Measurements from ENCODE around the gene RCAN2. TPM values are rescaled to one million over a fixed set of nuclear protein-coding genes. Genes with fewer than 3 reads are reported as not detected.

The RCAN2 gene
- total RNA-seq, 2 experiments from 2014 or later = not detected

DNA sequence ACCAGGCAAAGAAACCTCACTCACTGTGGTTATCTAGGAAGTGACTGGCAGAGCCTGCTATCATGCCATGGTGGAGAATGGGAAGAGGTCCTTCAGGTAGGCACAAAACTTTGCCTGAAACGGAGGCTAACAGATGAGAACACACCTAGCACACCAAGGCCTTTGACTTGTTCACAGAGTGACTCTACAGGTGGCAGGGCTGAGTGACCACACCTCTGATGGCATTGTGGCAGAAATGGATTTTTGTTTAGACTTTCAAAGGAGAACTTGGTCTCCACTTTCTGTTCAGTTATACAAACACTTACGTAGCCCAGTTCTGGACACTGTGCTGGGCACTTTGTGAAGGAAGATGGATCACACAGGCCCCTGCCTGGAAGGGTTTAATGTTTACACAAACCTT is 204.2 kb downstream of the RCAN2 start:
- TF ChIP-seq EZH2phosphoT487 (IDR thresholded peaks at IDR 0.05; ENCODE audit: borderline replicate concordance, low read depth, low read length) = no peak
- TF ChIP-seq, protein P1, sequence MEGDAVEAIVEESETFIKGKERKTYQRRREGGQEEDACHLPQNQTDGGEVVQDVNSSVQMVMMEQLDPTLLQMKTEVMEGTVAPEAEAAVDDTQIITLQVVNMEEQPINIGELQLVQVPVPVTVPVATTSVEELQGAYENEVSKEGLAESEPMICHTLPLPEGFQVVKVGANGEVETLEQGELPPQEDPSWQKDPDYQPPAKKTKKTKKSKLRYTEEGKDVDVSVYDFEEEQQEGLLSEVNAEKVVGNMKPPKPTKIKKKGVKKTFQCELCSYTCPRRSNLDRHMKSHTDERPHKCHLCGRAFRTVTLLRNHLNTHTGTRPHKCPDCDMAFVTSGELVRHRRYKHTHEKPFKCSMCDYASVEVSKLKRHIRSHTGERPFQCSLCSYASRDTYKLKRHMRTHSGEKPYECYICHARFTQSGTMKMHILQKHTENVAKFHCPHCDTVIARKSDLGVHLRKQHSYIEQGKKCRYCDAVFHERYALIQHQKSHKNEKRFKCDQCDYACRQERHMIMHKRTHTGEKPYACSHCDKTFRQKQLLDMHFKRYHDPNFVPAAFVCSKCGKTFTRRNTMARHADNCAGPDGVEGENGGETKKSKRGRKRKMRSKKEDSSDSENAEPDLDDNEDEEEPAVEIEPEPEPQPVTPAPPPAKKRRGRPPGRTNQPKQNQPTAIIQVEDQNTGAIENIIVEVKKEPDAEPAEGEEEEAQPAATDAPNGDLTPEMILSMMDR (conservative IDR thresholded peaks at IDR 0.05; ENCODE audit: low read length) = no peak
- no peak for DNase-seq (ENCODE audit: low spot score)
- Histone ChIP-seq H2AFZ (ENCODE audit: low read length) (no peak overlapping the region), H3K79me2 (ENCODE audit: insufficient read depth, low read depth, low read length) (no peaks in the 10 kb centered on the region), H3K36me3 (ENCODE audit: insufficient read depth, low read length) (no peaks in the 10 kb centered on the region), H3K27ac (ENCODE audit: low read depth, low read length, poor library complexity, severe bottlenecking) (no peak overlapping the region), H3K4me1 (ENCODE audit: insufficient read depth, low read length, poor library complexity, severe bottlenecking) (no peaks in the 10 kb centered on the region), H4K20me1 (ENCODE audit: insufficient read depth, low read length) (no peaks in the 10 kb centered on the region), H3K4me2 (ENCODE audit: low read length) (no peak overlapping the region), H3K9me2 (ENCODE audit: insufficient read depth, low read length) (no peaks in the 10 kb centered on the region), H3K4me3 (ENCODE audit: low read depth, low read length, poor library complexity, severe bottlenecking) (no peak overlapping the region), H3K9me3 (ENCODE audit: low read length) (no peaks in the 10 kb centered on the region)
- ChIA-PET POLR2A (interaction anchor here (0.6 kb wide), 1 partner anchor 222 kb away, joined by 3 read pairs; no protein-coding TSS in a partner anchor), CTCF (ENCODE audit: unreplicated experiment) (no interaction called here)
- no TSS peak for BruUV-seq (replicated peaks)
- intact Hi-C loops (cut with micrococcal nuclease; ENCODE audit: unreplicated experiment) = no loop called here

- Histone ChIP-seq H3K9me3 (ENCODE audit: low read length) (no peaks in the 10 kb centered on the region), H3K79me2 (ENCODE audit: insufficient read depth, low read depth, low read length) (no peaks in the 10 kb centered on the region), H3K36me3 (ENCODE audit: insufficient read depth, low read length) (no peaks in the 10 kb centered on the region), H3K27ac (ENCODE audit: low read depth, low read length, poor library complexity, severe bottlenecking) (no peak overlapping the region), H3K9me2 (ENCODE audit: insufficient read depth, low read length) (no peaks in the 10 kb centered on the region), H3K4me1 (ENCODE audit: insufficient read depth, low read length, poor library complexity, severe bottlenecking) (no peaks in the 10 kb centered on the region), H2AFZ (ENCODE audit: low read length) (no peak overlapping the region), H4K20me1 (ENCODE audit: insufficient read depth, low read length) (no peaks in the 10 kb centered on the region), H3K4me2 (ENCODE audit: low read length) (no peak overlapping the region), H3K4me3 (ENCODE audit: low read depth, low read length, poor library complexity, severe bottlenecking) (no peak overlapping the region)
- intact Hi-C loops (cut with micrococcal nuclease; ENCODE audit: unreplicated experiment) = no loop called here
- POLR2A ChIA-PET = no interaction called here
- CTCF ChIA-PET (ENCODE audit: unreplicated experiment) = no interaction called here
- no TSS peak for BruUV-seq (replicated peaks)
- no peak for DNase-seq (ENCODE audit: low spot score)
- TF ChIP-seq, protein P1 (conservative IDR thresholded peaks at IDR 0.05; ENCODE audit: low read length) = no peak
- no peak for TF ChIP-seq EZH2phosphoT487 (IDR thresholded peaks at IDR 0.05; ENCODE audit: borderline replicate concordance, low read depth, low read length)
Measured at GRCh38 chr6:46284475-46284874, 206.8 kb downstream of the RCAN2 start.

DNA sequence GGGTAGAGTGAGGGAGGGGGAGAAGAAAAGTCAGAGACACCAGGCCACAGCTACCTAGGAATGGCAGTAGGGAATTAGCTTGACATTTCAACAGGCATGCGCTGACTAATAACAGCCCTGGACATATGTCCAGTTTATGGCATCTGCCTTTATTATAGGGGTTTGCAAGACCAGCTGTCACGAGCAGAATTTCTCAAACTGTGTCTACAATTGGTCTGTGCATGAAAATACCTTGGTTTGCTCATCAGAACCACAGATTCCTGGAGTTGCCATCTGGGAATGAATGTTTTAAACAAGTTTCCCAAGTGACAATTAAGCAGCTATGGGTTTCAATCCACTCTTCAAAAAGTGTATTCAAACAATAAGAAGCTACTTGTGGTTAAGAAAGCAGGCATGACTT is 210.1 kb downstream of the RCAN2 start:
- no peaks in the 10 kb centered on the region for H3K9me2 ChIP-seq (ENCODE audit: insufficient read depth, low read length)
- no peak overlapping the region for H3K4me3 ChIP-seq (ENCODE audit: low read depth, low read length, poor library complexity, severe bottlenecking)
- H4K20me1 ChIP-seq (ENCODE audit: insufficient read depth, low read length) = no peaks in the 10 kb centered on the region
- H3K4me1 ChIP-seq (ENCODE audit: insufficient read depth, low read length, poor library complexity, severe bottlenecking) = no peaks in the 10 kb centered on the region
- no peak overlapping the region for H2AFZ ChIP-seq (ENCODE audit: low read length)
- H3K9me3 ChIP-seq (ENCODE audit: low read length) = no peaks in the 10 kb centered on the region
- POLR2A ChIA-PET = interaction anchor here (0.7 to 1.2 kb wide), 2 partner anchors 9 to 20 kb away, joined by 3 read pairs; no protein-coding TSS in a partner anchor
- TF ChIP-seq EZH2phosphoT487 (IDR thresholded peaks at IDR 0.05; ENCODE audit: borderline replicate concordance, low read depth, low read length) = no peak
- TF ChIP-seq, protein P1 (conservative IDR thresholded peaks at IDR 0.05; ENCODE audit: low read length) = no peak
- no peaks in the 10 kb centered on the region for H3K79me2 ChIP-seq (ENCODE audit: insufficient read depth, low read depth, low read length)
- intact Hi-C loops (cut with micrococcal nuclease; ENCODE audit: unreplicated experiment) = no loop called here
- DNase-seq (ENCODE audit: low spot score) = no peak
- H3K36me3 ChIP-seq (ENCODE audit: insufficient read depth, low read length) = no peaks in the 10 kb centered on the region
- no peak overlapping the region for H3K27ac ChIP-seq (ENCODE audit: low read depth, low read length, poor library complexity, severe bottlenecking)
- H3K4me2 ChIP-seq (ENCODE audit: low read length) = no peak overlapping the region
- CTCF ChIA-PET (ENCODE audit: unreplicated experiment) = no interaction called here
- BruUV-seq (replicated peaks) = no TSS peak

Data from OCI-LY7 (cell line).